Activated CD8-positive, alpha-beta memory T cell treated with anti-CD3 and anti-CD28 coated beads for 1 hour (primary cell): Measurements from ENCODE around the gene GAS5.
A peak's percentile ranks its signal among the peaks of the same experiment; 100 is the strongest.
"Not testable (repeated sequence)": the region's sequence is repeated elsewhere in the genome, so short reads cannot be mapped to it uniquely, and the experiment has no call there.

Experiments
- DNase-seq, 2 donors: peaks; one replicate each; pipeline ENCODE4 v3.0.0-alpha.2; 2020; ENCODE audit warnings: low read depth in 1 of 2; ENCODE audit errors: extremely low read depth in 1 of 2

The GAS5 gene

DNA sequence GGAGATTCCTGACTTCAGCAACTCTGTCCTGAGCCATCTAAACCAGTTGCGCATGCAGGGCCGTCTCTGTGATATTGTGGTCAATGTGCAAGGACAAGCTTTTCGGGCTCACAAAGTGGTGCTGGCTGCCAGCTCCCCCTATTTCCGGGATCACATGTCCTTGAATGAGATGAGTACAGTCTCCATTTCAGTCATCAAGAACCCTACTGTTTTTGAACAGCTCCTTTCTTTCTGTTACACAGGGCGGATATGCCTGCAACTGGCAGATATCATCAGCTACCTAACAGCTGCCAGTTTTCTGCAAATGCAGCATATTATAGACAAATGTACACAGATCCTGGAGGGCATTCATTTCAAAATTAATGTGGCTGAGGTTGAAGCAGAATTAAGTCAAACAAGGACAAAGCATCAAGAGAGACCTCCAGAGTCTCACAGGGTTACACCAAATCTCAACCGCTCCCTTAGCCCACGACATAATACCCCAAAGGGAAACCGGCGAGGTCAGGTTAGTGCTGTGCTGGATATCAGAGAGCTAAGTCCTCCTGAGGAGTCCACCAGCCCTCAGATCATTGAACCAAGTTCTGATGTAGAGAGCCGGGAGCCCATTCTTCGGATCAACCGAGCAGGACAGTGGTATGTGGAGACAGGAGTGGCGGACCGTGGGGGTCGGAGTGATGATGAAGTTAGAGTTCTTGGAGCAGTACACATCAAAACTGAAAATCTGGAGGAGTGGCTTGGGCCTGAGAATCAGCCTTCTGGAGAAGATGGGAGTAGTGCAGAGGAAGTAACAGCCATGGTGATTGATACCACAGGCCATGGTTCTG is 2.7 kb upstream of the GAS5 start:
- peak in 1 of 2 donors; percentile 4 for DNase-seq

DNA sequence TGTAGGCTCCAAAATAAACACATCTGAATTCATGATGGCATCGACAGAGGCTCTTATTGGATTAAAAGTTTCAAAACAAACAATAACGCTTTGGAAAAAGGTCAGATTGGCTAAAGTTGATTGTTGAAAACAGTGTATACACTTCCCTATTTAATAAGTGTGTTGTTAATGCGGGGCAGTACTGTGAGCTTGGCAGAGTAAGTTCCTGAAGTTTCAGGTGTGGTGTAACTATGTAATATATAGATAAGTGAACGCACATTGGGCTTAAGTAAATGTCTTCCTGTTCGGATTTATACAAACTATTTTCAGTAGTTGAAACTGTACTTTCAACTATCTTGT is 1.2 kb upstream of the GAS5 start:
- no peak for DNase-seq

DNA sequence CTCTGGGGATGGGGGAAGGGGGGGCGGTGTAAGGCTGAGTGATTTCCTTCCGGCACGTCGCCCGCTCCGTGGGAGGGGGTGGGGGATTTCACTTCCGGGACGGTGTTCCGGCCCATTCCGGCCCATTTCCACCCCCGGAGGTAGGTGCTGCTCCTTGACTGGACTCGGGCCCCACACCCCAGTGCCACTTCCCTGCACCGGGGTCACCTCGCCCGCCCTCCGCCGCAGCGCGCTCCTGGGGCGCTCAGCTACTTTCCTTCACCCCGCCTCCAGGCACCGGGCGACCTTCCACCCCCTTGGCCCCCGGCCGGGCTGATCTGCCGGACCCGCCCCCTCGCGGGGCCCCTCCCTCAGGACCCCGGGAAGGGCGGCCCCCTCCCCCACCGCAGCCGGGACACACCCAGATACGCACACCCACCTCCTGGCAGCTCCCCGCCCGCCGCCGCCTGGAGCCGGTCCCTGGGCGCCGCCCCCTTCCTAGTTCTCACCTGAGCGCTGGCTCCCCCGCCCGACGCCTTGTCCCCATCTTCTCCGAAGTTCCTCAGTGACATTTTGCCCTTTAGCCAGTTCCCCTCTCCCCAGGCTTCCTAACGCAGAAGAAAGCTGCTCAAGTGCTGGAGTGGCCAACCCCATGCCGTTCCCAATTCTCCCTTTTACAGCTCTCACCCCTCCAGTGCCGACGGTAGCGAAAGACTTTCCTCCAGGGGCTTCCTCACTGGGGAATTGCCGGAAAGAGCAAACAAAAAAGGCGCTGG is 654 bp upstream of the GAS5 start, which contains the start of gene ZBTB37:
Gene ZBTB37, plus strand, starts transcription at position 115 of the 755 bp plus-strand sequence. CDS start 1,846 bp downstream, outside the sequence.
- peak; percentile 78 to 89 for DNase-seq

DNA sequence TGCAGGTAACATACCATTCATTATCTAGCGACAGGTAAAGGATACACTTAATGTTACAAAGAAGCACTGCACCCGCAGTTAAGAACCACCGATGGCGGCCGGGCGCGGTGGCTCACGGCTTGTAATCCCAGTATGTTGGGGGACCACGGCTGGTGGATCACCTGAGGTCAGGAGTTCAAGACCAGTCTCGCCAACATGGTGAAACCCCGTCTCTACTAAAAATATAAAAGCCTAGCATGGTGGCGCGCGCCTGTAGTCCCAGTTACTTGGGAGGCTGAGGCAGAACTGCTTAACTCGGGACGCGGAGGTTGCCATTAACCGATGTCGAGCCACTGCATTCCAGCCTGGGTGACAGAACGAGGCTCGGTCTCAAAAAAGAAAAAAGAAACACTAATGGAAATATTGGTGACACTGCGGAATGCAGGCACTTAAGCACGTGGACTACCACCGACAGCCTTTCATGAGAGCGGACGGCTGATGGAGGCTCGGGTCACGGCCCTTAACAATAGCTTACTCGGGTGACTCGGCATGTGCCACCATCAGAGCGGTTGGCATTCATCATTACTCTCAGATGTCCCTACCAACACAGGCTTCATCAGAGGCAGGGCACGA is 542 bp downstream of the GAS5 start:
- no peak for DNase-seq

DNA sequence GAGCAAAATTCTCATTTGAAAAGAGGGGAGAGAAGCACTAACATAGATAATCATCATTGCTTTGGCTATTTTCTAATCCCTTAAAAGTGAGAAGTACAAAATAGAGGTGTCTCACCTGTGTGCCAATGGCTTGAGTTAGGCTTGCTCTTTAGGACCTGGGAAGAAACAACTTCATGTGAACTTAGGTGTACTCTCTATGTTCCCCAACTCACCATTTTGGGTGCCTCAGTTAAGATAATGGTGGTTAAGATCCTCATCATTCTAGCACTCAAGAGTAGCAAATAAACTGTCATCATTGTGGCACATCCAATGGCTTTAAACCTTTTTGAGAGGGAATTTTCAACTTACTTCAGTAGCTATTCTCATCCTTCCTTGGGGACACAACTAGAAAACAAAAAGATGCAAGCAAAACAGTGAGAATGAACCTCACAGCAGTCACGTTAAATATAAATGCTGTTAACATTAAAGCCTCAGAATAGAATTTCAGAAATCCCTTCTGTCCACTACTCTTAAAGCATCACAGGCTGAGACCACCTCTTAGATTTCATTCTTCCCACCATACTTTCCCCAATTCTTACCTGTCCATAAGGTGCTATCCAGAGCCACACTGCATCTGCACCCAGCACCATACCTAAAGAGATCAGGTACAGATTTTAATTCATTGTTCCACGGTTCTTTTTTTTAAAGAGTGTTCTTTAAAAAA is 1.2 kb downstream of the GAS5 start:
- no peak for DNase-seq

DNA sequence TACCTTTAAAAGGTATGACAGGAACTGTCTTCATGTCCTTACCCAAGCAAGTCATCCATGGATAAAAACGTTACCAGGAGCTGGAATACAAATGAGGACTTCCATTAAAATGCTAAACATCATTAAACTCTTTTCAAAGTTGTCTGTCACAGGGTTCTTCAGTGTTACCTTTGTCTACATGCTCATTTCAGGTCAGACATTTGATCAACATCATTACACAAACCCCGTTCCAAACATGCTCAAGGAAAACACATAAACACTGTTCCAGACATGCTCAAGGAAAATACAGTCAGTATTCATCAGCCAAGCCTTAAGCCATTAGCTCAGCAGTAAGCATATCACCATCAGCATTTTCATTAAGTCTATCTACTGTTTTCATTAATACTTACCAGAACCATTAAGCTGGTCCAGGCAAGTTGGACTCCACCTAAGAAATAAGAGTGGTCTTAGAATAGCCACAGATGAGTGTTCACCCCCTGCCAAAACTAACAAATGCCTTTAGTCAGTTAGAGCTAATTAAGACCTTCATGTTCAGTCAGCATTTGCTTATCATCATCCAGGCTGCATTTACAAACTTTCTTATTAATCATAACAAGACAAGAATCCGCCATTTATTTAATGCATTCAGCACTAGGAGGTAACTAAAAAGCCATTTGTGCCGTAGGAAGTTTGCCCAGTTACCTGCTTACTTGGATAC is 2.2 kb downstream of the GAS5 start:
- DNase-seq: no peak

DNA sequence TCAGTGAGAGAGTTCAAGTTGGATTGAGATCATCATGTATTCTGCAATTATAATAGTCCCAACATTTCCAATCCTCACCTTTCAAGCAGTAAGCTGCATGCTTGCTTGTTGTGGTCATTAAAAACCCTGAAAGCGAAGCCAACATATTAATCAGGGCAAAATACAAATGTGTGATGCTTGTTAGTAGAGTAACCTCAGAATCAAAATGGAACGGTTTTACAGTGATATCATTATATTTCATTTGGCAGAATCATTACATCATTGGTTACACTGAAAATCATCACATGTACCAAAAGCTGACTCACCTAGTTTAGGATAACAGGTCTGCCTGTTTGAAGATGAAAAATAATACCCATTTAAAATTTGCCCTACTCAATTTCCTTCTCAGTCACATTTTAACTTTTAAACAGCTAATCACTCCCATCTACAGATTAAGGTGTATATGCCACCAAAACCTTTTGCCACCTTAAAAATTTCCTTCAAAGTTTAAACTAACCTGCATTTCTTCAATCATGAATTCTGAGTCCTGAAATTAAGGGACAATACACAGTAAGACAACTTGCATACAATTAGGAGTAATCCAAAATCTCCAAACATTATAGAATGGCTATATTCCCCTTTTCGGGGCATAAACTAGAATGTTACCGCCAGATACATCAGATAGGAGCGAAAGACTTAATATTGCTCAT is 3.5 kb downstream of the GAS5 start:
- no peak for DNase-seq

DNA sequence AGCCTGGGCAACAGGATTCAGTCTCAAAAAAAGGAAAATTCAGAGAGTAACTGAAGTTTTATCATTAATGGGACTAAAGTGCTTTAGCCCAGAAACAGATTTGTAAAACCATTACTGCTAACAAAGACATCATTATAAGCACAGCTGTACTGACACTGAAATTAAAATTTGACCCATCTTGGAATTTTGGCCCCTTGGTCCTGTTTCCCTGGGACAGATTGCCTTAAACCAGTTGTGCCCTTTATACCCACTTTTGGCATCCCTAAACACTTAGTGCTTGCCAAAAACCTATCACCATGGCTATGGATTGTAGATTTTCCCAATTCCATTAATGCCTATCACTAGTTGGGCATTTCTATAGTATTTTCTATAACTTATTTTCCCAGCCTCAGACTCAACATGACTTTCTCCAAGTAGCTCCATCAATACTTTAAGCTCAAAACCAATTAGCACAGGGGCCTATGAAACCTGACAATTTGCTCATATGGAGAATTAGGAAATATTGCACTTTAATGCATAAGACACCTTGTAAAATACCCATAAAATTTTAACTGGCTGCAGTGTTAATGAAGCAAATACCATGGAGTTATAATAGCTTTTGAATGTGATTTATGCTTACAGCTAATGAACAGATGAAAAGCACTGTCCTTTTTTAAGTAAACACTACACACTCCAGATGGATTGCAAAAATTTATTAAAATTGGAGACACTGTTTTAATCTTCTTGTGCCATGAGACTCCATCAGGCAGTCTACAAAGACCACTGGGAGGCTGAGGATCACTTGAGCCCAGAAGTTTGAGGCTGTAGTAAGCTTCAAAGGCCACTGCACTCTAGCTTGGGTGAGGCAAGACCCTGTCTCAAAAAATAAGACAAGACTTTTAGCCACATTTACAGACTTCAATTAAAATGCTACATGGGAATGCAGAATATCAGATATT is 4.3 kb downstream of the GAS5 start:
- DNase-seq: no peak

DNA sequence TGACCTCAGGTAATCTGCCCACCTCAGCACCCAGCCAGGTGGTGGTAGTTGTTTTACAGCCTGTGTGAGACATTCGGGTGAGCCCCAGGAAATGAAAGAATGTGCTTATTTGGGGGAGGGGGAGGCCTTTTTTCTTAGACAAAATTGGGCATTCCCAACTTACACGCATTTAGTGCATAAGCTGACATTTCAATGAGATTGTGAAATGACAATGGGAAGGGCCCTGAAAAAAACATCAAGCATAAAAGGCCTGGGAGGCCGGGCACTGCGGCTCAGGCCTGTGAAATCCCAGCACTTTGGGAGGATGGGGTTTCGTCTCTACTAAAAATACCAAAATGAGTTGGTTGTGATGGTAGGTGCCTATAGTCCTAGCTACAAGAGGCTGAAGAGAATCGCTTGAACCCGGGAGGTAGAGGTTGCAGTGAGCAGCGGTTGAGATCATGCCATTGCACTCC is 5.0 kb downstream of the GAS5 start:
- DNase-seq: no peak

DNA sequence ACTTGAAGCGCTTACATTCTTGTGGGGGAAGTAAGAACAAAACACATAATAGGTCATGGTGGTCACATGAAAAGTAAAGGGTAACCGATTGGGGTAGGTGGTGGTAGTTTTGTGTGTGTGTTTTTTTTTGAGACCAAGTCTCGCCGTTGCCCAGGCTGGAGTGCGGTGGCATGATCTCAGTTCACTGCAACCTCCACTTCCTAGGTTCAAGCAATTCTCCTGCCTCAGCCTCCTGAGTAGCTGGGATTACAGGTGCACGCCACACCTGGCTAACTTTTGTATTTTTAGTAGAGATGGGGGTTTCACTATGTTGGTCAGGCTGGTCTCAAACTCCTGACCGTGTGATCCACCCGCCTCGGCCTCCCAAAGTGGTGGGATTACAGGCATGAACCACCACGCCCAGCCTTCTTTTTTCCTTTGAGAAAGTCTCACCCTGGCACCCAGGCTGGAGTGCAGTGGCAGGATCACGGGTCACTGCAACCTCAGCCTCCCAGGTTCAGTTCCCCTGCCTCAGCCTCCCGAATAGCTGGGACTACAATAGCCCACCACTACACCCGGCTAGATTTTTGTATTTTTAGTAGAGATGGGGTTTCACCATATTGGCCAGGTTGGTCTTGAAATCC is 5.5 kb downstream of the GAS5 start:
- not testable (repeated sequence) for DNase-seq

DNA sequence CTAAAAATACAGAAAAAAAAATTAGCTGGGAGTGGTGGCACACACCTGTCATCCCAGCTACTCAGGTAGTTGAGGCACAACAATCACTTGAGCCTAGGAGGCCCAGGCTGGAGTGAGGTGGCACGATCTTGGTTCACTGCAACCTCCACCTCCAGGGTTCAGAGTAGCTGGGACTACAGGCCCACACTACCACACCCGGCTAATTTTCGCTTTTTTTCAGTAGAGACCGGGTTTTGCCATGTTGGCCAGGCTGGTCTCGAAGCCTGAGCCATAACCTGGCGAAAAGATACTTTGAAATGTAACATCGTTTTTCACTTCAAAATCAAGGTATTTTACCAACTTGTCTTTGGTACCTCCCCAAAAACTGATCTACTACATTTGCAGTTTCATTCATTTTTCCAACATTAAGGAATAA is 6.1 kb downstream of the GAS5 start:
- DNase-seq: no peak

DNA sequence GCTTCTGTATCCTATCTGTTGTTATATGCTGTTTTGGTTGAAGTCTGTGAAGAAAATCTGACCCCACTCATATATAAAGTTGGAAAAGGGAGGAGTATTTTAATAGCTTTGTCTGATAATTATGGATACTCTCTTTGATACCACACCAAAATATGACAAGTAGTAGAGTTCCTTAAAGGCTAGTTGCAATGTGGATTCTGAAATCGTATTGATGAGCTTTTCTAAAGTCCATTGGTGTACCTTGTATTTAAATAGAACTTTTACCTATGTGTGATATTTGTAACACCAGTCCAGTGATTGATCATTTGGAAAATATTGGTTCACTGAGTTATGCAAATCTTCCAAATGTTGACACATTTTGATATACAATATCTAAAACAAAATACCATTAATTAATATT is 7.7 kb downstream of the GAS5 start:
- no peak for DNase-seq

DNA sequence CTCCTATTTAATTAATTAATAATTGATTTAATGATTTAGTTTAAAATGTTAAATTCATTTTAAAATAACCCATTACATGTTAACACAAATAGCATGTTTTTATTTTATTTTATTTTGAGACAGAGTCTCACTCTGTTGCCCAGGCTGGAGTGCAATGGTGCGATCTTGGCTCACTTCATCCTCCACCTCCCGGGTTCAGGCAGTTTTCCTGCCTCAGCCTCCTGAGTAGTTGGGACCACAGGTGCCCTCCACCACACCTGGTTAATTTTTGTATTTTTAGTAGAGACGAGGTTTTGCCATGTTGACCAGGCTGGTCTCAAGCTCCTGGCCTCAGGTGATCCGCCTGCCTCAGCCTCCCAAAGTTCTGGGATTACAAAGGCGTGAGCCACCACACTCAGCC is 8.2 kb downstream of the GAS5 start:
- not testable (repeated sequence) for DNase-seq

DNA sequence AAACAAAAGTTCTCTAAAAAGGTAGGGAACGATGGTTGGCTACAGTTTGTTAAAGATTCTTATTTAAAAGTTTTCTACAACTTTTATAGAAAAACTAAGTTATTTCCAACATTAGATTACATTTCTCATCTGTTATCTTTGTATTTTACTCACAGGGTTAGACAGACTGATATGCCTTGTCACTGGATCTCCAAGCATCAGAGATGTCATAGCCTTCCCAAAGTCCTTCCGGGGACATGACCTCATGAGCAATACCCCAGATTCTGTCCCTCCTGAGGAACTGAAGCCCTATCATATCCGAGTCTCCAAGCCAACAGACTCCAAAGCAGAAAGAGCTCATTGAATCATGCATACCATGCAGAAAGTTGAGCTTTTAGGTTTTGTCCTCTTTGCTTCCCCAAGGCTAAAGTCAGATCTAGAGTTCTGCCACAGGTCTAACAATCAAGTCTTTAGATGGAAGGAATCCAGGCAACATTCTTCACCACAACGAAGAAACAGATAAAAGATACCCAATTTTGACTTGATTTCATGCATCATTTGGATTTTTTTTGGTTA is 10.3 kb downstream of the GAS5 start:
- no peak for DNase-seq

DNA sequence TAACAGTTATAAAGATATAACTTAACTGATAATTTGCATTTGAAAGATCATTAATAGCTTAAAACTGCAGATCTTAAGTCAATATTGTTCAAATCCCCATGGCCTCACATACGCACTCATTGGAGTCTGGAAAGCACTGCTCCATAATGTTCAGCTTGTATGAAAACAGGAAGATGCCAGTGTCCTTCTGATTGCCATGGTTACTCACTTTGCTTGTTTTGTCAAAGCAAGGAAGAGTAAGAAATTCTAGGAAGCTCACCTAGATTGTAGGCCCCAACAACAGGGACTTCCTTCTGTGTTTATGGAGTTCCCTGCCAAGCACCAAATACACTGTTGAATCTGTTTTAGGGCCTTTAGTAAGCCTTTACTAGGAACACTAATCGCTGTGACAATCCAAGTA is 10.9 kb downstream of the GAS5 start:
- DNase-seq: no peak

DNA sequence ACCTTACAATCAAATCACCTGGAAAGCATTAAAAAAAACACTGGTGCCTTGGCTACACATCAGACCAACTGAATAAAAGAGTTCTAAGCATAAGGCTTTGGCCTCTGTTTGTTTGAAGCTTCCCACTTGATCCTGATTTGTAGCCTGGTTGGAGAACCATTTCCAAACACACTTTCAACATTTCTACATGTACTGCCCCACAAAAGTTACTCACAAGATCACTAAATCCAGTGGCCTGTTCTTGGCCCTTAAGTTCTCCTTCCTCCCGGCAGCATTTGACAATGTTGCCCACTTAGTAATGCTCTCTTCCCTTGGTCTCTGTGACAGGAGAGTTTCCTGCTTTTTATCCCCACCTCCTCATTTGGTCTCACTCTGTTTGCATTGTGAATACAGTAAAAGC is 11.8 kb downstream of the GAS5 start:
- no peak for DNase-seq

DNA sequence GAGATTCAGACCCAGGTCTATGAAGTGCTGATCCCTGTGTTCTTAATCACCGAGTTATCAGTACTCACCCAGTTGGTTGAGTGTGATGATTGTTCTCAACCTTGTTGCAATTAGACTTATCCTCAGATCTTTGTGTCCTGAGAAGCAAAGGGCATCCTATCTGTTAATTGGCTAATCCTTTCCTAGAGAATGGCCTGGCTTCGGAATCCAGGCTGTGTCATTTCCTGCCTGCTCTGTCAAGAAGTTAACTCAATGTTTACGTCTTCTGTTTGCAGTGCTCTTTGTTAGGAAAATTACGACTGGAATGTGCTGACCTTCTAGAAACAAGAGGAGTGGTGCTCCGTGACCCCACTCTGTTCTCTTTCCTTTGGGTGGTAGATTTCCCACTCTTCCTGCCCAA is 14.7 kb downstream of the GAS5 start:
- no peak for DNase-seq

DNA sequence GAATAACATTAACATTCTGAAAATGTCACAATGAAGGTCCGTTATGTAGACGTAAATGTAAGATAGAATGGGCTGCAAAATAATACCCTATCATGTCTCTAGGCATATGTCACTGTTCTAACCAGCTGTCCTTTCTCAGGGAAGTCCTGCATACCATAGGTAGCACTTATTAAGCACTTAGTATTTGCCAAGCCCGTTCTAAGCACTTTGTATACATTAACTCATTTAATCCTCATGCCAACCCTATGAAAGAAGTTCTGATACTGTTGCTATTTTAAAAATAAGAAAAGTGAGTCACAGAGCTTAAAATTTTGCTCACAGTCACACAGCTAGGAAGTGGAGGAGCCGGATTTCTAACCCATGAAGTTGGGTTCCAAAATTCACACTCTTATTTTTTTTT is 15.7 kb downstream of the GAS5 start:
- DNase-seq: no peak
